Stimulated activated CD4-positive, alpha-beta T cell treated with anti-CD3 and anti-CD28 coated beads, Interleukin-15, amount 100 ng/mL, for 1 hour (primary cell): ENCODE data around the gene TPD52L2.
"Not testable (repeated sequence)": the region's sequence is repeated elsewhere in the genome, so short reads cannot be mapped to it uniquely, and the experiment has no call there.

ENCODE experiments used
- DNase-seq, 2 donors: peaks; one replicate each; pipeline ENCODE4 v3.0.0-alpha.2; 2020; ENCODE audit warnings: low read depth in 1 of 2, low spot score in 1 of 2

Gene TPD52L2

DNA sequence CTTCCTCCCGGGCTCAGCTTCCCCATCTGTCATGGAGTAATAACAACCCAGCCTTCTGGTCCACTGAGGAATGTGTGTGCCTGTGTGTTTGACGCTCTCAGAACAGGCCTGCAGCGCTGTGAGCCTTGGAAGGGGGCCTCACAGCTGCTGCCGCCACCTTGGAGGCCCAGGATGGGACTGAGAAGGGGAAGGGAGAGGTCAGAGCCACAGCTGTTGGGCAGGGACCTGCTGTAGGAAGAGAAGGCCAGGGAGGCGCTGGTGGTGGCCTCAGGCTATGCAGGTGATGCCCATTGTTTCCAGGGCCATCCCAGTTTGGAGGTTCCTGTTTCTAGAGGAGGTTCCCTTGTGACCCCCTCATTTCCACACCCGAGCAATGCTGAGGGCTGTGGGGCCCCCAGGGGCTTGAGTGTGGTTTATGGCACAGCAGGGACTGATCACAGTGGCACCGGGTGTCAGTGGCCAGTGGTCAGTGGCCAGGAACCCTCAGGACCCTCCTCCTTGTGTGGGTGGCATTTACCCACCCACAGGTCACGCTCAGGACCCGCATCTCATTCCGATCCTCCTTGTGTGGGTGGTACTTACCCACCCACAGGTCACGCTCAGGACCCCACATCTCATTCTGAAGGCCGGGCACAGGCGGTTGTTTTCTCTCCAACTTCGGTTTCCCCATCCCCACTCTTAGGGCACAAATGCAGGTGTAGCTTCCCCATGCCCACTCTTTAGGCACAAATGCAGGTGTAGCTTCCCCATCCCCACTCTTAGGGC is 14.0 kb downstream of the TPD52L2 start:
- no peak for DNase-seq

DNA sequence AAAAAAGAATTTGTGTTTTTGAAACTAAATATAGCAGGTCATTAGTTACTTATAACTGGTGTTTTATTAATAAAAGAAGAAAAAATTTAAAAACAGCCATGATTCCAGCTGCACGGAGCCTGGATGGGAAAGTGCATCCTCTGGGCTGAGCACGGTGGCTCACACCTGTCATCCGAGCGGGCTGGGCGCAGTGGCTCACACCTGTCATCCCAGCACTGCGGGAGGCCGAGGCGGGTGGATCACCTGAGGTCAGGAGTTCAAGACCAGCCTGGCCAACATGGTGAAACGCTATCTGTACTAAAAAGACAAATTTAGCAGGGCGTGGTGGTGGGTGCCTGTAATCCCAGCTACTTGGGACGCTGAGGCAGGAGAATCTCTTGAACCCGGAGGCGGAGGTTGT is 15.8 kb downstream of the TPD52L2 start:
- DNase-seq, result not testable (repeated sequence)

DNA sequence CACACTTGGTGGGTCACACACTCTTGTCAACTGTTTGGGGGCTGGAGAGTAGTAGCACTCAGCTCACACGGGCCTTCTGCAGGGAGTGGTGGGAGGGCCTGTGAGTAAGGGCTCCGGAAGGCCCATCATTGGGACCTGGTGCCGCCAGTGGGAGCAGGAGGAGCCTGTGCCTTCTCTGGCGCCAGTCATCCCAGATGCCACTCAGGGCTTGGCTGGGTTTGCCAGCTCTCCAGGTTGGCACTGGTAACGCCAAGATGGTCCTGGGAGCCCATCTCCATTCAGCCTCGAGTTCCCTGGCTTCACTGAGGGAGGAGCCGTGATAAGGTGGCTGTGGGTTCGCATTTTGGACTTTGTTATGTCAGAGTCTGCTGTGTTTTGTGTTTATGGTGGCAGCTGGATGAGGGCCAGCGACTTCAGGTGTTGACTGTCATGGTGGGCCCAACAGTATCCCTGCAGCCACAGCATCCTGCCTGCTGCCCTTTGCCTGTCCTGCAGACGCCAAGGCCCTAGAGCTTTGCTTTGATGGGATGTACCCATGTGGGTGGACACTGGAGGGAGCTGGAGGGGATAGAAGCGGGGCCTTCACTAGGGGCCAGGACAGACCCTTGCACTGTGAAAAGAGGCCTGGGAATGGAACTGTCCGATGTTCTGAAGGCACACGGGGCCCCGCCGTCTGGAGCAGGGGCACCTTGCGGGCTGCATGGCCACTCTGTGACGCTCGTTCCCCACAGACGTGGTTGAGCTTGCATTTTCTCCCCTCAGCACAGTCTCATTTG is 16.6 kb downstream of the TPD52L2 start:
- DNase-seq, result no peak

DNA sequence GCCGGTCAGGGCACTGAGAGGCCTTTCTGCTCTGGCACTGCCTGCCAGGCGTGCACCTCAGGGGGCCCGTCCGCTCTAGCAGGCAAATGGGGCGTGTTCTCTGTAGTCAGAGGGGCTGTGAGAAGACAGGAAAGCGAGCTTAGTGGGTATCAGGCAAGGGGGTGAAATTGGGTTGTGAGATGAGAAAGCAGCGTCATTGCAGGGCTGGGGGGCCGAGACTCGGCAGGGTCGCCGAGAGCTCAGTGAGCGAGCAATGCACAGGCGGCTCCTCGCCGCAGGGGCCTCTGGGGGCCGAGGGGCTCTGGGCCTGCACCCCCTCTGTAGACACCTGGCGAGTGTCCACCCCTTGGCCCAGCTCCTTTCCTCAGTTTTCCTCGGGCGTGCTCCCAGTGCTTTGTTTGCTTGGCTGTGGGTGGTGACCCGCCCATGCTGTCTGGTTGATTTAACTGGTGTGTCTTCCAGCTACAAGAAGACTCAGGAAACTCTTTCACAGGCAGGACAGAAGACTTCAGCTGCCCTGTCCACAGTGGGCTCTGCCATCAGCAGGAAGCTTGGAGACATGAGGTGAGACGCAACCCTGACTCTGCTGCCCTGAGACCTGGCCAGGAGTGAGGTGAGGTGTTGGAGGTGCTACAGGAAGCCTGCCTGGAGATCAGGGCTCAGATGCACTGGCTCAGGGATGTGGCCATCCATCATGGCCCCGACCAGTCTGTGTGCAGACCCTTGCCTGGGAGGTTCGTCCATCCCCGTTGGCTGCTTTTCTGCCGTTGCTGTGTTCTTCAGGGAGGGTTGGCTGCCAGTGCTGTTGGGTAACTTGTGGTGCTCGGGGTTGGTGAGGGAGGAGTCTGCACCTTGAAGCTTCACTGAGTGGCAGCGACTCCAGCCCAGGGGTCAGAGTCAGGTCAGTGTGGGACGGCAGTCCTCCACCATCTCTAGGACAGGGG is 17.5 kb downstream of the TPD52L2 start:
- no peak for DNase-seq

DNA sequence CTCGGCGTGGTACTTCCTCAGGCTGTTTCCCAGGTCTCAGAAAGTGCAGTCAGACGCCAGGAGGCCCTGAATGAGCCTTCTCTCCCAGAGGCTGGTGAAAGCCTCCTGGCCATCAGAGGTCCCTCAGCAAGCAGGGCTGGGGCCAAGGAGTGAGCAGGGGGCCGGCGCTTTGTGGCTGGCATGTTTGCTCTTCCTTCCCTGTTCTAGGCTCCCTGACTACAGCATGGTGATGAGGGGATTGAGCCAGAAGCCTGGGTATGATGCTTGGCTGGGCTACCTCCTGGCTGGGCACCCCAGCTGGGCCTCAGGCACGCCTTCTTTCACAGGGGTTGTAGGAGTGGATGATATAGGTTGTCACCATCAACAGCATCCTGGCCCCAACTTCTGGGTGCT is 18.1 kb downstream of the TPD52L2 start:
- no peak for DNase-seq

DNA sequence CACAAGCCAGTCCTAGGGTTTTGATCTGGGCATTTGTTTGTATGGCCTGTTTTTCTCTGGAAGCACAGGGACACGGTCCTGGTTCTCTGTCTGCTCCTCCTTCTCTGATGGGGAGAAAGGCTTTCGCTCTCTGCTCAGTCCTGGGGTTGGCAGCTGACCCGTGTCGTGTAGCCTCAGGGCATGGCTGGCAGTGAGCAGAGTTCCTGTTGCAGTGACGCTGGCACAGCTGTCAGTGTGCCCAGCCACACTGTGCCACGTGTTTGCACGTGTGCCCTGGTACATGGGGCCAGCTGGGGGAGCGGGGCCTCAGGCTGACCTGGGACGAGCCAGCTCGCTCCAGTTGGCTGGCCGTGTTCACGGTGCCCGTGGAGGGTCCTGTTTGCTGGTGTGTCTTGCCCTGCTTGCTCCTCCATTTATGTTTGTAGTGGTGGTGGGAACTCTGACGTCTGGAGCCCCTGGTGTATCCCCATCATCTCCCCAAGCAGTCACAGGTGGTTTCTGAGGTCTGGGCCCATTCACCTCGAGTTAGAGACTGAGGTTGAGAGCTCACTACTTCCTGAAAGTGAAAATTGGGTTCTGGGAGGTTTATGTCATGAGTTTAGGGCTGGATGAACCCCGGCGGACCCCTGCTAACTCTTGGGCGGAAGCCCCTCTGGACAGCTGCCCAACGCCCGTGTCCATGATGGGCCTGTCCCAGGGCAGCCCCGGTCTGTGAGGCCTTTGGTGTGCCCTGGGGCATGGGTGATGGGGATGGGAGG is 19.6 kb downstream of the TPD52L2 start:
- no peak for DNase-seq

DNA sequence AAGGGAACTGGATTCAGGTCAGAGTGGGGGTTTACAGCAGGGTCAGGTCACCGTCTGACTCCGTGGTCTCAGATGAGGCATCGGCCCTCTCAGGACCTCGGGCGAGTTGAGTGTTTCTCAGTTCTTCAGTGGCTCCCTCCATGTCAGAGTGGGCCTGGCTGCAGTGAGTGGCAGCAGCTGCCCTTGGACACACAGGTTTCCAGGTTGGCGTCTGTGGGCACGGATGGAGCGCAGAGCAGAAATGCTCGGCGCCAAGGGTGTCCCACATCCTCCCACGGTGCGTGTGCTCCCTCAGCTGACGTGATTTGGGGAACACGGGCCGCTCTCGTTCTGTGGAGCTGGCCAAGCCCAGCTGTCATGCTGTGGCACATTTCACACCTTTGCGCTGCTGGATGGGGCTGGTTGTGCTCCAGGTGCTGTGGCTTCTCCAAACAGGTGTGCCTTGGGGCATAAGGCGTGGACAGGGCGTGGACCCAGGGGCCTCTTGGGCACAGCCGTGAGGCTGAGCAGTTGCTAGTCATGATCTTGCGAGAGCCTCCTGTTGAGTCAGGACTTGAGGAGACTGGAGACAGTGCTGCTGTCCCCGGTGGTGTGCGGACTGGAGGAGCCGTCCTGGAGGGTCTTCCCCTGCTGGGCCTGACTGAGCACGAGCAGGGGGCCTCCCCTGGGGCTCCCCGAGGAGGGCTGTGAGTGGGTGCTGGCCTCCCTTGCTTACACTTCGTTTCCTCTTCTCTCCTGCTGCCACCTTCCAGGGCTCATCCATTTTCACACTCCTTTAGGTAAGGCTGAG is 20.4 kb downstream of the TPD52L2 start:
- DNase-seq, result no peak

DNA sequence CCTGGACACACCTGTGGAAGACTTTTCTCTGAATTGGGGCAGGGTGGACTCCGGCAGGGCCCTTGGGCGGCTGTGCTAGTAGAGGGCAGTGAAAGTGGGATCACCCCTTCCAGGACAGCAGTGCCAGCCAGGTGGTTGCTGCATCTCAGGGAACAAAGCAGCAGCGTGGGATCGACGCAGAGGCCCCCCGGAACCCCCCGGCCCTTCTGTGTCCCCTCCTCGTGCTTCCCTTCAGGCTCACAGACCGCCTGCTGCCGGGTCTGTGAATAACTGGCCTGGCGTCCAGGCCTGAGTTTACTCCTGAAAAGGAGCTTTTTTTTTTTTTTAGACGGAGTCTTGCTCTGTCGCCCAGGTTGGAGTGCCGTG is 21.0 kb downstream of the TPD52L2 start:
- no peak for DNase-seq

DNA sequence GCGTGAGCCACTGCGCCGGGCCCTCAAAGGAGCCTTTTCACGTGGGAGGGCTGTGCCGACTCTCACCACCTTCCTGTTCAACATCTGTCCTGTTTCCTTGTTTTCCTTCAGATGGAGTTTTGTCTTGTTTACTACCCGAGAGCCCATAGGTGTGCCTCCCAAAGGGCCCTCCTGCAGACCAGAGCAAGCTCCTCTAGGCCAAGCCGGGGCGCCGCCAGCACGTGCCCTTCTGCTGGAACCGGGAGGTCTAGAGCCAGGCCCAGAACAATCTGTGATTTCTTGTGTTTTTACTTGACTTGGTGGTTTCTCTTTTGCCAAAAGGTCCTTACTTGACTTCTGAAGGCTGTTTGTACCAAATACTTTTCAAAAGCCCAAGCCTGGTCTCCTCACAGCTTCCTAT is 21.9 kb downstream of the TPD52L2 start:
- no peak for DNase-seq

DNA sequence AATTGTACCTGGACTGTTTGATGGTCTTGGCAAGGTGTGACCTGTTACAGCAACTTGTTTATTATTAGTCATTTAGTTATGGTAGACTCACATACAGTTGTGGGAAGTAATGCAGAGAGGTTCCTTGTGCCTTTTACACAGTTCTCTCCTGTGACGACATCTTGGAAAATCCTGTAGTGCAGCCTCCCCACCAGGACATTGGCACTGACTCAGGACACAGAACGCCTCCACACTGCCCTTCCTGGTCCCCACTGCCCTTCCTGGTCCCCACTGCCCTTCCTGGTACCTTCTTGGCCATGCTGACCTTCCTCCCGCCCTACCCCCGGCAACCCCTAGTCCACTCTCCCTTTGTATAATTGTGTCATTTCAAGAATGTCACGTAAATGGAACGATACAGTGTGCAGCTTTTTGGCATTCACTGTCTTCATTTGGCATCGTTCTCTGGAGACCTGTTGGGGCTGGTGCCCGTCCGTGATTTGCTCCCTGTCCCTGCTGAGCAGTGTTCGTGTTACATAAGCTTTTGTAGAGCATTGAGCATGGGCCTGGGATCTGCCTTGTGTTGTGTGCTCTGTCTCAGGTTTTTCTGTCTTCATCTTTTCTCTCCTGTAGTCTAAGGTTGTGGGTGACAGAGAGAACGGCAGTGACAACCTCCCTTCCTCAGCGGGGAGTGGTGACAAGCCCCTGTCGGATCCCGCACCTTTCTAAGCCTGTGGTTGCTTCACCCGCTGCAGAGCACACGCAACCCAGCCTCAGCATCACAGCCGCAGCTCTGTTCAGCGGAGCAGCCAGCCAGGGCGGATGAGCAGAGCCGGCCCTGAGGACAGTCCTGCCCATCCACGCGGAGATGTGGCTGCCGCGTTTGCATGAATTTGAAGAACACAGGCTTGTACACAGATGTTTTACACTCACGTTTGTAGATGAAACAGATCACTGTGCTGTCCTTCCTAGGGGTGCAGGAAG is 24.5 kb downstream of the TPD52L2 start:
- no peak for DNase-seq

DNA sequence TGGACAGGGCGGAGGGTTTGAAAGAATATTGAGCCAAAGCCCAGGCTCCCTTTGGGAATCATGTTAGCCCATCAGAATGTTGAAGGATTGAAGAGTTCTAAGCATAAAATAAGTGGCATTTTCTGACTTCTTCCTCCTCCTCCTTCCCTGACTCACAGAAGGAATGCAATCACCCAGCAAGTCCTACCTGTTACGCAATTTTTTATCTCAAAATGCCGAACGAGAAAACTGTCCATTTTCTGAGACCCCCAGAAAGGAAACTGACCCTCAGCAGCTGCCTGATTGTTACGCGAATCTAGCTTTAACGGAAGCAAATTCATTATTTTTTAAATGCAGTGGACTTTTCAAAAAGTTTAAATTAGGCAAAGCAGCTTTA is 25.1 kb downstream of the TPD52L2 start:
- no peak for DNase-seq

DNA sequence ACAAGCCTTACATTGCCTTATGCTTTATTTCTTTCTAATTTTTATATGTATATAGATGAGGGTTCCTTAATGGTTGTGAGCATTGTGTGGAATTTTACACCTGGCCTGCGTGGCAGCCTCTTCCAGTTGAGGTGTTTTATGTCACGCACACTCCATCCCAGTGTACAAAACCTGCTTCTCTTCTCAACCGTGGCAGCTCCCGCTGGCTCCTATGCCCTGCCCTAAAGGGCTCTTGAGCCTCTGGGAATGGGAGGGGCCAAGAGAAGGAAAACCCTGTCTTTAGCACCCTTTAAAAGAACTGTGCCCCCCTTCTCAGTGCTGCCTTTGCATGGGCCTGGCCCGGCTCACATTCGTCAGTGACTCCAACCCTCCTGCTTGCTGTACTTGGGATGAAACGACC is 25.5 kb downstream of the TPD52L2 start:
- no peak for DNase-seq

DNA sequence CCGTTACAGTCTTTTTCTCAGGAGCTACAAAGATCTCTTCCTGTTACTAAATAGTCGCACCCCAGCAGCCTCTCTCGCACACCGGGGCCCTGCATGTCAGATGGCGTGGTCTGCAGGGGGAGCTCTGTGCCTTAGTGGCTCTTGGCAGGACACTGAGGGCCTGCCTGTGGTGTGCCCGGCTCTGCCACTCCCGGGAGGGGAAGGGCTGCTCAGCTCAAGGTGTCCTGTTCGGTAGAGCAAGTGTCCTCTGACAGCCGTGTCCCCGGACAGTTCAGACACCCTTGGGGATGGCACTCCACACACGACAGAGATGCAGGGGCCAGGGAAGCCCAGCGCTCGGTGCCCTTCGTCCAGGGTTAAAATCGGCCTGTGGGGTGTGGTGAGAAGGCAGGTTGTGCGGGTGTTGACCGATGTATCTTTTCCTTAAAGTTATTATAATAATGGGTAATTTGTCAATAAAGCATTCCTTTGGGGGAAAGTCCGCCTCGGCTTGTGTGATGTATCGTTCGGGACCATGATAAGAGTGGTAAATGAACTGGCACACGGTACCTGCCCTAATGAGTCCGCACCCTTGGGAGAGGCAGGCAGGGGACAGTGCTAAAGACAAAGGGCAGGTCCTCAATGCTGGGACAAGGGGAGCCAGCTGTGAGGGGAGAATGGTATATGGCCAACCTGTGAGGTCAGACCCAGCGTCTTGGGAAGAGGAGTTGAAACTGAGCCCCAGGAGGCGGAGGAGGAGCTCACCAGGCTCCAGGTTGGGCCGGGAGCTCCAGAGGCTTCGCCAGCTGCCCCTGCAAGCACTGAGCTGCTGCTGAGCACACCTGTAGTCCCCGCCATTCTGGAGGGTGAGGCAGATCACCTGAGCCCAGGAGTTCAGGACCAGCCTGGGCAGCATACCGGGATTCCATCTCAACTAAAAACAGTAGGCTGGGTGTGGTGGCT is 26.3 kb downstream of the TPD52L2 start:
- no peak for DNase-seq

DNA sequence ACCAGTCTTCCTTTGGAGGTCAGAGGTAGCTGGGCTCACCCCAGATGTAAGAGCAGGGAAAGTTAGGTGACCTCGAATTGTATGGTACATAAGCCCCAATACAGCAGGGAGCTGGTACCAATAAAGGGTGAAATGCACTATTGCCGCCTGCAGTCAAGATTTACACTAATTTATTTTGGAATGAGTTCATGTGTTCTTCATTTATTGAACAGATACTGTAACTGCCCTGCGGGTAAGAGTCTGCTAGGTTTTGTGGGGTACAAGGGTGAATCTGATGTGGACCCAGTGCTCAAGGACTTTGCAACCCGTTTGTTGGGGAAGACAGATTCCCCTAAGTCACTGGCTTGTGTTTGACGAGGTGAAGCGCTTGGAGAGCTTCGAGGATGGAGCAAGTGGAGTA is 27.3 kb downstream of the TPD52L2 start:
- DNase-seq, result no peak

DNA sequence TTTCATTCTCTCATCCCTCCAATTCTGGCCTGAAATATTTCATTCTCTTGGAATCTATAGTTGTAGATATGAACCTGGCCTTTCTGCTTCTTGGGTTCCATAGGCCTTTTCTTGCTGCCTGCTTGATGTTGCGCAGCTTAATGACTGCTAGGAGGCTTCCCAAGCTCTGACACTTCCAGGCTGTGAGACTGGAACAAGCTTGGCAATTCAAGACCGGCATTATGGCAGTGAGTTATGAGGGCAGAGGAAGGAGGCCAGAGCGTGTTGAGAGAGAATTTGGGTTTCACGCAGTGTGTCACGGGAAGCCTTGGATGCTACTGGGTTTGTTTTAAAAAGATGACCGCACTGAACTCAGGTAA is 28.9 kb downstream of the TPD52L2 start:
- no peak for DNase-seq

DNA sequence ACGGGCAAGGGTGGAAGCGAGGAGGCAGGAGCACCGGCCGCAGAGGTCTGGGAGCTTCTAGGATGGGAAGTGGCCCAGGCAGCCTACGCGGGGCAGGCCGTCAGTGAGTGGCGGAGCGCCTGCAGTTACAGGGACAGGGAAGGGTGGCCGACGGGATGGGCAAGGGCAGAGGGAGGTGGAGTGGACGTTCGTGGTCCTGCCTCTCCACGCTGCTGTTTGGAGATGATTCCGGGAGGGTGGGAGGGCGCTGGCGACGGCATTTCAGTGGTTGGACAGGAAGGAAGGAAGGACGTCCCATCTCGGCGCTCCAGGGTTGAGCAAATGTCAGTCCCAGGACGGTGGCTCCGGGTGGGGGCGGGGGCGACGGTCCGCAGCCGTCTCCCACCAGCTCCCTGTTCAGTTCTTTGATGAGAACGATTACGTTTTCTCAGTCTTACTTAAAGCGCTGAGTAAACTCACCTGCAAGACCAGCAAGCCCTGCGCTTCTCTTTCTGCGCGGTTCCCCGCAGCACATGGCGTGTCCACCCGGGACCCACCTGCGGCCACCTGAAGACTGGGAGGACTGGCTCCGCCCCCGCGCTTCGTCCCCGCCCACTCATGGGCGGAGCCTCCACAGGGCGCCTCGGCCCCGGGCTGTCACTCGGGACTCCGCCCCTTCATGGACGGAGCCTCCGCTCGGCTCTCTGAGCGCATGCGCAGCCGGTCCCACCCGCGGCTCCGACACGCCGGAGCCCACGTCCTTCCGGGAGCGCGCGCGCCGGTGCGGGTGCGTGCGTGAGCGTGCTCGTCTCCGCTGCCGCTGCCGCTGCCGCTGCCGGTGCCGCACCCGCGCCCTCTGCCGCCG is 29.5 kb downstream of the TPD52L2 start, which contains the start of gene DNAJC5:
Gene DNAJC5 (plus strand): TSS at position 769 of the 844 bp plus-strand sequence. CDS start 33,220 bp downstream, outside the sequence.
- DNase-seq, result peak; percentile 93 to 94
